Thoracic aorta (tissue), 2 donors: ENCODE measurements around the gene TGM1. TPM values are rescaled to one million over a fixed set of nuclear protein-coding genes. Genes with fewer than 3 reads are reported as not detected.
"Not testable (repeated sequence)": the region's sequence is repeated elsewhere in the genome, so short reads cannot be mapped to it uniquely, and the experiment has no call there.

ENCODE experiments used
- ATAC-seq: fragments of 150-250 bp; one replicate; pipeline ENCODE4 v1.8.0; 2017; ENCODE audit warnings: low read depth; ENCODE audit not compliant: insufficient number of reproducible peaks, low FRiP score
- DNase-seq: peaks from one replicate; pipeline ENCODE4 v3.0.0-alpha.2; 2020; ENCODE audit warnings: low spot score
- H3K27ac ChIP-seq, 2 donors: fragments of 200-600 bp; sonication (generic); 1 replicate in 1 of 2; 2 replicates in 1 of 2; pipeline ENCODE4 v1.5.1; 2016; ENCODE audit warnings: mild to moderate bottlenecking in 2 of 2, moderate library complexity in 2 of 2
- H3K27me3 ChIP-seq: fragments of 200-600 bp; sonication (generic); replicated peaks from 2 replicates; pipeline ENCODE4 v1.6.0; 2016; ENCODE audit warnings: mild to moderate bottlenecking; ENCODE audit not compliant: insufficient read depth
- H3K36me3 ChIP-seq: fragments of 200-600 bp; sonication (generic); one replicate; pipeline ENCODE4 v1.5.1; 2016
- H3K4me1 ChIP-seq, 2 donors: fragments of 200-600 bp; sonication (generic); 1 replicate in 1 of 2; 2 replicates in 1 of 2; pipeline versions ENCODE4 v1.5.1 to v1.6.0; 2016; ENCODE audit warnings: low read depth in 2 of 2, mild to moderate bottlenecking in 1 of 2; ENCODE audit not compliant: control insufficient read depth in 1 of 2
- H3K4me3 ChIP-seq: fragments of 200-600 bp; sonication (generic); 2 replicates; pipeline ENCODE4 v1.5.1; 2016; ENCODE audit warnings: mild to moderate bottlenecking
- H3K9me3 ChIP-seq: fragments of 200-600 bp; sonication (generic); 2 replicates; pipeline ENCODE4 v1.5.1; 2016
- total RNA-seq, 2 donors: library from RNA; depleted of rRNA; stranded (reverse); fragments of >200 nt; gene quantifications; one replicate each; pipeline versions ENCODE4 v1.1.0 to v1.2.3, GENCODE V29; 2016
- TF ChIP-seq, protein P1 (sequence below): fragments of 200-600 bp; sonication (generic); IDR thresholded peaks from one replicate; pipeline ENCODE4 v1.5.1; 2019; ENCODE audit warnings: antibody characterized with exemption

Gene TGM1
- total RNA-seq, 2 donors from 2014 or later = 0.21 TPM; not detected in 1

DNA sequence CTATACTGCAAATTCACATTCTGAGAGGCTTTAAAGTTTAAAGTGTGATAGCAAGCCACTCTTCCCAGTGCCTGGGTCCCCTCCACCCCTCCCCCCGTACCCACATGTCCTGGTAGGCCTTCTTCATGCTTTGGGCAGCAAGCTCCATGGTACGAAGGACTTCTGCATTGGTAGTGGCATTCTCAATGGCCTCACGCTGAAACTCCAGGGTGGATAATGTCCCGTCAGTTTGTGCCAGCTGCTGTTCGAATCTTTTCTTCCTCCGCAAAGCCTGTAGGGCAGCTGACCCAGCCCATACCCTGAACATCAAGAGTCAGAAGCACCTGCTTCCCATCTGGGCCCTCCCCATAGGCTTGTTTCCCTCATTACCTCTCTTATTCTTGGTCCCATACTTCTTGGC is 51.7 kb downstream of the TGM1 start:
- DNase-seq = no peak
- H3K9me3 ChIP-seq = no peaks in the 10 kb centered on the region
- no peak overlapping the region for H3K27ac ChIP-seq
- H3K4me1 ChIP-seq = peaks cover 19 to 35% of the 10 kb centered on the region in 2 donors
- peaks cover 30% of the 10 kb centered on the region for H3K36me3 ChIP-seq
- H3K27me3 ChIP-seq = no peaks in the 10 kb centered on the region
- H3K4me3 ChIP-seq = no peak overlapping the region
- TF ChIP-seq, protein P1, sequence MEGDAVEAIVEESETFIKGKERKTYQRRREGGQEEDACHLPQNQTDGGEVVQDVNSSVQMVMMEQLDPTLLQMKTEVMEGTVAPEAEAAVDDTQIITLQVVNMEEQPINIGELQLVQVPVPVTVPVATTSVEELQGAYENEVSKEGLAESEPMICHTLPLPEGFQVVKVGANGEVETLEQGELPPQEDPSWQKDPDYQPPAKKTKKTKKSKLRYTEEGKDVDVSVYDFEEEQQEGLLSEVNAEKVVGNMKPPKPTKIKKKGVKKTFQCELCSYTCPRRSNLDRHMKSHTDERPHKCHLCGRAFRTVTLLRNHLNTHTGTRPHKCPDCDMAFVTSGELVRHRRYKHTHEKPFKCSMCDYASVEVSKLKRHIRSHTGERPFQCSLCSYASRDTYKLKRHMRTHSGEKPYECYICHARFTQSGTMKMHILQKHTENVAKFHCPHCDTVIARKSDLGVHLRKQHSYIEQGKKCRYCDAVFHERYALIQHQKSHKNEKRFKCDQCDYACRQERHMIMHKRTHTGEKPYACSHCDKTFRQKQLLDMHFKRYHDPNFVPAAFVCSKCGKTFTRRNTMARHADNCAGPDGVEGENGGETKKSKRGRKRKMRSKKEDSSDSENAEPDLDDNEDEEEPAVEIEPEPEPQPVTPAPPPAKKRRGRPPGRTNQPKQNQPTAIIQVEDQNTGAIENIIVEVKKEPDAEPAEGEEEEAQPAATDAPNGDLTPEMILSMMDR = no peak
- no peak for ATAC-seq

DNA sequence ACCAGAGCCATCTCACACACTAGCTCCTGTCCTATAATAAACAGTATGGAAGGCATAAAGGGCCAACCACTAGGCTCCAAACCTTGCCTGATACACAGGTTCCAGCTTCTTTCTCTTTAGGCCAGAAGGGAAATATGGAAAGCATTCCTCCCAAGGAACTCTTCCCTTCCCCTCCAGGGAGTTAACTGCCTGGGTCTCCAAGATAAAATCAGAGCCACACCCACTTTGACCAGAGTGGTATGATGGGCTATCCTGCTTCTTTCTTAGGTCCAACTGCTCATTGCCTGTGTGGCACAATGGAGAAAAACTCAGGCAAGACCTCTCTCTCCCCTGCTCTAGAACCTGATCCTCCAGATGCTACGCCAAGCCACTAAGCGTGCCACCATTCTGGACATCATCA is 55.4 kb downstream of the TGM1 start:
- no peaks in the 10 kb centered on the region for H3K9me3 ChIP-seq
- H3K27me3 ChIP-seq = no peaks in the 10 kb centered on the region
- DNase-seq (no peak), ATAC-seq (no peak)
- TF ChIP-seq, protein P1 = no peak
- peaks cover 5 to 11% of the 10 kb centered on the region in 2 donors for H3K4me1 ChIP-seq
- H3K27ac ChIP-seq = no peak overlapping the region
- H3K4me3 ChIP-seq = no peak overlapping the region
- H3K36me3 ChIP-seq = peaks cover 36% of the 10 kb centered on the region

DNA sequence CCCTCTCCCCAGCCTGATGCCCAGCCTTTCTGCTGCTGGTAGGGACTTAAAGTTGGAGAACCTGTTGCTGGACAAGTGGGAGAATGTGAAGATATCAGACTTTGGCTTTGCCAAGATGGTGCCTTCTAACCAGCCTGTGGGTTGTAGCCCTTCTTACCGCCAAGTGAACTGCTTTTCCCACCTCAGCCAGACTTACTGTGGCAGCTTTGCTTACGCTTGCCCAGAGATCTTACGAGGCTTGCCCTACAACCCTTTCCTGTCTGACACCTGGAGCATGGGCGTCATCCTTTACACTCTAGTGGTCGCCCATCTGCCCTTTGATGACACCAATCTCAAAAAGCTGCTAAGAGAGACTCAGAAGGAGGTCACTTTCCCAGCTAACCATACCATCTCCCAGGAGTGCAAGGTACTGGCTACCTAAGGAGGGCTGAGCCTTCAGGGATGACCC is 55.8 kb downstream of the TGM1 start:
- Histone ChIP-seq H3K27me3 (no peaks in the 10 kb centered on the region), H3K4me3 (no peak overlapping the region), H3K9me3 (no peaks in the 10 kb centered on the region), H3K4me1 (peaks cover 2 to 7% of the 10 kb centered on the region in 2 donors), H3K36me3 (peaks cover 39% of the 10 kb centered on the region), H3K27ac (no peak overlapping the region)
- ATAC-seq = no peak
- DNase-seq = no peak
- TF ChIP-seq, protein P1 = no peak

DNA sequence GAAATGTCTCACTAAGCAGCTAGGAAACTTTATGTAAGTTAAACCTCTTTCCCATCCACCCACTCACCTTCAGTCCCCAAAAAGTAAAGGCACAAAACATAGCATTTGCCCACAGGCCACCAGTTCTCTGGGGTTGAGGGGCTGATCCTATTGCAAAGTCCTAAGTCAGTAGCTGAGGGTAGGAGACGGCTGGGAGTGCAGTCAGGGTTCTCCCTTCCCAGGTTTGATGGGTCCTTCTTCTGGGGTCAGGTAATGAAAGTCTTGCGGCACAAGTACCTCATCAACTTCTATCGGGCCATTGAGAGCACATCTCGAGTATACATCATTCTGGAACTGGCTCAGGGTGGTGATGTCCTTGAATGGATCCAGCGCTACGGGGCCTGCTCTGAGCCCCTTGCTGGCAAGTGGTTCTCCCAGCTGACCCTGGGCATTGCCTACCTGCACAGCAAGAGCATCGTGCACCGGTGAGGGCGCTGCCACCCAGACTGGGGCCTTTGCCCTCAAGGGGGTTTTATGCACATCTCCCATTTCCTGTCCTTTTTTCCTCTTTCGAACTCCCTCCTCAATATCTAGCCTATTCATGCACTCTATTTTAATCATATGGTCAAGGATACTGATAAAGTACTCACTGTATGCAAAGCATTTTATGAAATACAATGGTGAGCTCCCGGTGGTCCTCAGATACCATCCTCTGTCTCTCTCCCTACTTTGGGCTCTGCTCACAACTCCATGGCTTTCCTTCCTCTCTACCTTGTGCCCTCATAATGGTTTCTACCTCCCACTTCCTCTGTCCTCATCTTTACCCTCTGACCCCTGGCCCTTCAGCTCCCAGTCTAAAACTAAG is 56.5 kb downstream of the TGM1 start:
- Histone ChIP-seq H3K27ac (no peak overlapping the region), H3K27me3 (no peaks in the 10 kb centered on the region), H3K36me3 (peaks cover 44% of the 10 kb centered on the region), H3K9me3 (no peaks in the 10 kb centered on the region), H3K4me1 (peaks cover 0 to under 1% of the 10 kb centered on the region in 2 donors), H3K4me3 (no peak overlapping the region)
- TF ChIP-seq, protein P1 = no peak
- ATAC-seq (no peak), DNase-seq (no peak)

DNA sequence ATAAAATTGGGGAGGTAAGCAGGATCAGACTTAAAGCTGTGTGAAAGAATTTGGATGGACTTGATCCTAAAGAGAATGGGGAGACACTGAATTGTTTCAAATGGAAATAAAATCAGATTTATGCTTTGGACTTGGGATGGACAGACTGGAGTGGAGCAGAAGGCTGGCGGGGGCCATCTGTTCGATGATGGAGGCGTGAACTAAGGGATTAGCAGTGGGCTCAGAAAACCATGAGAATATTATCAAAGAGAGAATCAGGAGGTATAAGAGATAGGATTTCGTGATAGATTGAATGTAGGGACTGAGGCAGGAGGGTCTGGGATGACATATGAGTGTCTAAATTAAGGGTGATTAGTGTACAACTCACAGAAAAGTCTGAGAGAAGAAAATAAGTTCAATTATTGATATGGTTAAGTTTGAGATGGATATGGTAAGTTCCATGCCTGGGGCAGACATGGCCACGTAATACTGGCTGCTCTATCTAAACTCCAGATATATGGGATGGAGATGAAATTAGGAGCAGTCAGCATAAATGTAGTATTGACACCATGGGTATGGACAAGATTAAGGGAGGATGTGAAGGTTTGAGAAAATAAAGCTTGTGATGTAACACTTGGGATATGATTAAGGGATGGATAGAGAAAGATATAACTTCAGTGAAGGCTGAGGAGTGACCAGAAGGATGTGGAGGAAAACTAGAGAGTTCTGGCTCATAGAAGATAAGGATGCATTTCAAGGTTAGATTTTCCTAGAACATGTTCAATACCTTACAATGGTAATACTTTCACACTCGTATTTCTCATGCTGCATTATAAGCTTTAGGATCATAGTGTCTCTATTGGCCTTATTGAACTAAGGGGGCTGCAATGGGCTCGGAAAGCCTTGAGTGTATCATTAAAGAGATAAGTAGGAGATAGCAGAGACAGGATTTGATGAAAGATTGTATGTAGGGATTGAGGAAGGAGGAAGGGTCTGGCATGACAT is 58.5 kb downstream of the TGM1 start:
- no peaks in the 10 kb centered on the region for H3K4me1 ChIP-seq
- H3K27ac ChIP-seq = no peak overlapping the region
- peaks cover 44% of the 10 kb centered on the region for H3K36me3 ChIP-seq
- TF ChIP-seq, protein P1 = no peak
- no peak overlapping the region for H3K4me3 ChIP-seq
- H3K9me3 ChIP-seq = no peaks in the 10 kb centered on the region
- DNase-seq = no peak
- ATAC-seq = no peak
- no peaks in the 10 kb centered on the region for H3K27me3 ChIP-seq

DNA sequence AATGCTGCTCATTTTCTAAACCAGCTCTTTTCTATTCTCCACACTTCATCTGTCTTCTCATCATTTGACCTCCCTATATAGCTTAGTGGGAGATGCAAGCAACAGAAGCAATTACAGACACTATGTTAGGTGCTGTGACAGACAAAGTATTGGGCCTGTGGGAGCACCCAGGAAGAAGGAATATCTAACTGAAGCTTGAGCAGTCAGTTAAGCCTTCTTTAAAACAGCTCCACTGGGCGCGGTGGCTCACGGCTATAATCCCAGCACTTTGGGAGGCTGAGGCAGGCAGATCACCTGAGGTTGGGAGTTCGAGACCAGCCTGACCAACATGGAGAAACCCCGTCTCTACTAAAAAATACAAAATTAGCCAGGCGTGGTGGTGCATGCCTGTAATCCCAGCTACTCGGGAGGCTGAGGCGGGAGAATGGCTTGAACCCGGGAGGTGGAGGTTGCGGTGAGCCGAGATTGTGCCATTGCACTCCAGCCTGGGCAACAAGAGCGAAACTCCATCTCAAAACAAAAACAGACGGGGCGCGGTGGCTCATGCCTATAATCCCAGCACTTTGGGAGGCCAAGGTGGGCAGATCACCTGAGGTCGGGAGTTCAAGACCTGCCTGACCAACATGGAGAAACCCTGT is 59.6 kb downstream of the TGM1 start:
- DNase-seq, H3K27me3 ChIP-seq, H3K9me3 ChIP-seq, H3K4me1 ChIP-seq, H3K27ac ChIP-seq, ATAC-seq, H3K4me3 ChIP-seq: not testable (repeated sequence)
- peaks cover 38% of the 10 kb centered on the region for H3K36me3 ChIP-seq

DNA sequence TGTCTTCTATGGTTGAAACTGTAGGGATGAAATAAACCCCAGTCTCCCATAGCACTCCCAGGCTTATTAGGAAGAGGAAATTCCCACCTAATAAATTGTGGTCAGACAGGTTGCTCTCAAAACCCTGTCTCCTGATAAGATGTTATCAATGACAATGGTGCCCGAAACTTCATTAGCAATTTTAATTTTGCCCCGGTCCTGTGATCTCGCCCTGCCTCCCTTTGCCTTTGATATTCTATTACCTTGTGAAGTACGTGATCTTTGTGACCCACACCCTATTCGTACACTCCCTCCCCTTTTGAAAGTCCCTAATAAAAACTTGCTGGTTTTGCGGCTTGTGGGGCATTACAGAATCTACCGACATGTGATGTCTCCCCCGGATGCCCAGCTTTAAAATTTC is 60.4 kb downstream of the TGM1 start:
- not testable (repeated sequence) for ATAC-seq, H3K27me3 ChIP-seq, H3K4me3 ChIP-seq, DNase-seq, H3K9me3 ChIP-seq, H3K4me1 ChIP-seq, H3K27ac ChIP-seq
- peaks cover 31% of the 10 kb centered on the region for H3K36me3 ChIP-seq
